NCI-H1092 treated with DMSO at 0.1 percent for 48 hours (cell line): ENCODE data around the gene WWOX.

Experiments
- DNase-seq: peaks from one replicate; lab custom pipeline; 2025; lab: John Stamatoyannopoulos, UW

WWOX gene

DNA sequence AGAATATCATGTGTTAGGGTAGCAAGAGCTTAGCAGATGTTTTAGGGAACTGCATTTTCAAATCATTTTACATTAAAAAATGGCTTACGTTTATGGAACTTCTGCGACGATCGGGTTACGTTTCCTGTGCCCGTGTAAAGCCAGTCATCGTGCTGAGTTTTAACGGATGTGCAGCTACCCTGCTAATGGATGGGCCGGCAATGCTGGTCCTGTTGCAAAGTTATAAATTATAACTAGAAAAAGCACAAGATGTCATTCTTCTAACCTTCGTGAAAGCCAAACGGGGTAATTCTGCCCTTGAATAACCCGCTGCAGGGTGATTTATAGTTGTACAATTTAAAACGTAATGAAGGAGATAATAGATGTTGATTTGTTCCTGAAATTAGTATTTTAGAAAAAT, 339.2 kb downstream of the WWOX start:
- no peak for DNase-seq

DNA sequence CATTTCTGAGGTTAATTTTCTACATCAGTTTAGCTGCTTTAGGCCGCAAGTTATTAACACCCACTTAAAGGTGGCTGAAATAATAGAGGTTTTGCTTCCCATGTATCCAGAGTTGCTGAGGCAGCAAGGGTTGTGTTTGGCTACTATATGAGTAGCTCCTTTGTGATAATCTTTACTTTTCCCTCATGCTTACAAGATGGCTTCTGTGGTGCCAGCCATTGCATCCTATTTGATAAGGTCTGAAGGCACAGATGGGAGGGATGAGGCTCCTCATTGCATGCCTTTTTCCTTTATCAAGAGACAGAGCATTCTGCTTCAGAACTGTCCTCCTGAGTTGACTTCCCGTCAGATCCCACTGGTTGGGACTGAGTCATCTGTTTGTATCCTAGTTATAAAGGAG, 340.2 kb downstream of the WWOX start:
- DNase-seq: no peak

DNA sequence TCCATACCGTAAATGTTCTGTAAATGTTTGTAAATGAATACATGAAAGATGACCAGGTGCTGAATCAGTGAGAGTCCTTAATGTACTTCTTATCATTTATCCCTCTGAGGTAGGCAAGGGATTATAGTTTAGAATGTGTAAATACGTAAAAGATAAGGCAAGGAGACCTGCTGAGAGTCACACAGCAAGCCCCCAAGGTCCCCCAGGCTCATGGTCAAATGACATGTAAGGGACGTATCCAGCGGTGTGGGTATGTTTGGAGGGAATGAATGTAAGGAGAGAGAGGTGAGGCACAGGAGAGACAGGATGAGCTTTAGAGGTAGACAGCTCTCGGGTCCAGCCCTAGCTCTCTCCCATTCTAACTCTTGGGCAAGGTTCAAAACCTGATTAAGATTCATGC, 341.8 kb downstream of the WWOX start:
- no peak for DNase-seq

DNA sequence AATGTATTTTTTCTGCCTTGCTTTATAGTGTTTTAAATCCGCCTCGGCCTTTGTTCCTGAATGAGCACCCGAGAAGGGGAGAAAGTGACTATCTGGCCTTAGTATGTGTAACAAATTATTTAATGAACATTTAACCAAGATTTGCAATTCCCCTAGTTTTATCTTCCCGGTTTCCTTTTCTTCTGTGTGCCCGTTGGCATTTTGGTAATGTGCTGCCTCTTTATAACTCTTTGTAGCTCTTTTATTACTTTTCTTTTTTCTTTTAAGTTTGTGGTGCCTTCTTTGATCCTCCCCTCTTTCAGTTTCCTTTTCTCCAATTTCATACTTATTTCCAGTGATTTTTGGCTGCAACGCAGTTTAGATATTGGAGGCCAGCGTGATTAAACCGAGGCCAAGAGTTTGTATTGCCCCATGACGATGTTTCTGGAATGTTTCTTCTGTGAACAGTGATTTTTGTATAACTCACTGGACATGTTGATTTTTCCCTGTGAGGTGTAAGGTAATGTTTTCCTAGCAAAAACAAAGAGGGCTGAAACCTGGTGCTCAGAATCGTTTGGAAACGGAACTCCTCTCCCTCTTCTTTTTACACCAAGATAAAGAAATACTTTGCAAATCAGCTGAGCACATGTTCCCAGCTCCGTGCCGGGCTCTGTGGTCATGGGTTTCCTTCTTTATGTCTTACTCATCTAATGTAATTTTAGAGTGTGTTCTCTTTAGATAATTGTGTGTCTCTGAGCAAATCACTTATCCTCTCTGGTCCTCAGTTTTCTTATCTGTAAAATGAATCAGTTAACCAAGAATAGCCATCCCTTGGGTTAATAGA, 344.3 kb downstream of the WWOX start:
- DNase-seq: no peak

DNA sequence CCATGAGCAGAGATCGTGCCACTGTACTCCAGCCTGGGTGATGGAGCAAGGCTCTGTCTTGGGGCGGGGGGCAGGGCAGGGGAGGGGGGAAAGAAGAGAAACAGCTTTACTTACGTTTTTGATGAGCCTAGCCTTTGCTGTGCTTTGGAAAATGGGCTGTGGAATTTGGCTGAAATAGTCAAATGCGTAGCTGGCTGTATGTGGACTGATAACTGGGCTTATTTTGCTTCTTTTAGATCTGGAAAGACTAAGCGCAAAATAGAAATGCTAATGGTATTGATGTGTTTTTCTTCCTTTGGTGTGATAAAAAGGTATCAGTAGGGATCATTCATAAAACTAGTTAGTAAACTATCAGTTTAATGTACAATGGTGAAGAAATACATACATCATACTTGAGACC, 346.4 kb downstream of the WWOX start:
- DNase-seq: no peak

DNA sequence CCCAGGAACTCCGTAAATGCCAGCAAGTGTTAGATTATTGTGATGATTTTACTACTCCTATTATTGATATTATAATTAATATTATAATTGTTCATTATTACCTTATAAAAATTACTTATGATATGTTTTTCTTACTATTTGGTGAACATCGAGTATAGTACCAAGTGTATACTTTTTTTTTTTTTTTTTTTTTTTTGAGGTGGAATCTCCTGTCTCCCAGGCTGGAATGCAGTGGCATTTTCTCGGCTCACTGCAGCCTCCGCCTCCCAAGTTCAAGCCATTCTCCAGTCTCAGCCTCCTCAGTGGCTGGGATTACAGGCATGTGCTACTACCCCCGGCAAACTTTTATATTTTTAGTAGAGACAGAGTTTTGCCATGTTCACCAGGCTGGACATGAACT, 347.0 kb downstream of the WWOX start:
- no peak for DNase-seq

DNA sequence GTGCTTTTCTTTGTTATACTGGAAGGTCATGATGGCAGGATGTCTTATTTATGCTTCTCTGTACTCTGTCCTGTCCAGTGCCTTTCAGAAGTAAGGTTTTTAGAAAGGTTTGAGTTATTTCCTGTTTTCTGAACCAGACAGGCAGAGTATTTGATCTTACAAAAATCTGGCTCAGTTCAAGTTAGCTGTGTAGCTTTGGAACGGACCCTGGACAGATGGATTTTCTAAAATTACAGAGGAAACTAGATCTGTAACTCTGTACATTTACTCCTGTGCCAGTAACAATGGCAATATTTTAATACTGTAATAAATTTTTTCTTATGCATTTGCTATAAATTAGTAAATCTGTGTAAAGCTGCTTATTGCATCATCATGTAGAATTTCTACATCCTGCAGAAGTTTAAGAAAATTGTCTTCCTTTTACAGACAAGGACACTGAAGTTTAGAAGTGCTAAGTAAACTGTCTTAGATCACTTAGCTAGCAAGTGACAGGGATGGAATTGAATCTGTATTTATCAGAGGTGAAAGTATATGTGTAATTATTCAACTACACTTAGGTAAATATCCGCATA, 347.6 kb downstream of the WWOX start:
- DNase-seq: no peak

DNA sequence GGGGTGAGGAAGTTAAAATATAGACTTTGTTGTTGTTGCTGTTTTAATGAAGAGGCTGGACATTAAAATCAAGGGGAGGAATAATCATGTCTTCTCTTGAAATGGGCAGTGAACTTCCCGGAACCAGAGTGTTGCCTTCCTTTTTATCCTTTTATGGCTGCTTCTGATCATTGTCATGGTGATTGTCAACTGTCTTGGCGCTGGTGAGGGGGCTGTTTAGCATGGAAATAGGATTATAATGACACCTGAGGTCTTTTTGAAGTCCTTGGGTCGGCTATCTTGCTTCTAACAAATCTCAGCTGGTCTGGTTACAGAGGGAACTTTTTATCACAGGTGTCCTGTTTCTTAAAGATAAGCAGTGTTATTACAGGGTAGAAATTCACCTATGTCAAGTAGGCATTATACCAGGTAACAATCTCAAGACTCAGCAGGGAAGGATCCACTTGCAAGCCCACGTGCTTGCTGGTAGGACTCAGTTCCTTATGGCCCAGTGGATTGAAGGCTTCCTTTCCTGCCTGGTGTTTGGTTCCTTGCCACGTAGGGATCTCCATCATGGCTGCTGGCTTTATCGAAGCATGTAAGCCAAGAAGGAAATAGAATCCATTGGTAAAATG, 349.3 kb downstream of the WWOX start:
- no peak for DNase-seq

DNA sequence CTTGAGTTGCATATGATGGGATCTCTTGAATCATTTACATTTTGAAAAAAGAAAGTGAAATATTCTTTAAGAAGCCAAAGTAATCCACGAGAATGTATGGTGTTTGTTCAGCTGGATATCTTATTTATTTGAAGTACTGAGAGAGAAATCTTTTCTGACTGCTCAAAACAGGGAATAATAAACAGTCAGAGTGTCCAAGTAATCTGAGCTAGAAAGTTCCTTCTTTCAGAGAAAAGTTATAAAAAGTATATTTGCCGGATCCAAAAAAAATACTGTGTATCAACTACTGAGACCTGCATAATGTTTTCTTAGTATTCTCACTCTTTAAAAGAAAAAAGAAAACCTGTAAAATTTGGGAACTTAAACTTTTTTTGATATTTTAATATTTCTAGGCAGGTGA, 350.8 kb downstream of the WWOX start:
- DNase-seq: no peak

DNA sequence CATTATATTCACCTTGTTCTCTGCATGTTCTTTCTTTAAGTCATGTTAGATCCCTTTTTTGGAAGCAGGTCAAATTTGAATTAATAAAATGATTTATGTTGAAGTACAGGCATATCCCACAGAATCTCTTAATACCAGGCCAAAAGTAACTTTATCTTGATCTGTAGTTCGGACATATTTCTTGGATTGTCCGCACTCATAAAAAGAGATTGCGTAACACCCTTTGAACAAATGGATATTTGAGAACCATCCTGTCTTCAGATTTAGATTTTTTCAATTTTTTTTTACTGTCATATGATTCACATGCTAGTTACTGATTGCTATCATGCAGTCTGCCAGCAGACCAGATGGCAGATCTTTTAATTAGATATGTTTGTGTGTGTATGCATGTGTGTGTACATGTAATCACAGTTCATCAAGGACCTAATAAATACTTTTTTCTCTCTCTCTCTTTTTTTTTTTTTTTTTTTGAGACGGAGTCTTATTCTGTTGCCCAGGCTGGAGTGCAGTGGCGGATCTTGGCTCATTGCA, 352.6 kb downstream of the WWOX start:
- DNase-seq: no peak

DNA sequence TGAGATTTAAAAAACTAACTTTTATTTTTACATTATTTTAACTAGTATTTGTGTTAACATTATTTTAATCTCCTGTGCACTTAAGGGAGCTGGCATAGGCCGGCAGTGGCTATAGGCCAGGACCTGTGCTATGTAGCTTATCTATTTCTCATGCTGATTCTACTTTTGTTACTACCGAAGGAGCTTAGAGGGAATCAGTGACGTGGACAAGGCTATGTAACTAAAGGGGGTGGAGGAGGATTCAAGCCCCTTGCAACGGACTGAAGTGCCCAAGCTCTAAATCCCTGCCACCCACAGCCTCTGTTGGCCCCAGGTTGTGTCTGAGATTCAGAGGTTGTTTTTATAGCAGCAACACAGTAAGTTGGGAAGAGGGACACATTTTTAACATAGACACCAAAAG, 356.4 kb downstream of the WWOX start:
- no peak for DNase-seq

DNA sequence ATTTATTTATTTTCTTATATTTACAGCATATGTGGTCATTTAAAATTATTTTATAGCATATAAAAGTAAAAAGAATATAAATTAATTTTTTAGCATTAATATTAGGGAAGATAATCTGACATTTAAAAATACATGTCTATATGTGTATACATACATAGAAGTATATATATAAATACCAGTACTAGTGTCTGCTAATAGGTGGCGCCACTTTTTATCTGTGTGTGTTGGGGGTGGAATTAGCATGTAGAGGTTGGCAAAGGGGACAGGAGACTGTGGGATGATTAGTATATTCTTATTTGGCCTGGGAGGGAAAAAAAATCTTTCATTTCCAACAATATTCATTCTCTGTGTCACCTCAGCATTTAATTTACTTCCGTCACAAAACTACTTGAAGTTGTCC, 359.1 kb downstream of the WWOX start:
- no peak for DNase-seq

DNA sequence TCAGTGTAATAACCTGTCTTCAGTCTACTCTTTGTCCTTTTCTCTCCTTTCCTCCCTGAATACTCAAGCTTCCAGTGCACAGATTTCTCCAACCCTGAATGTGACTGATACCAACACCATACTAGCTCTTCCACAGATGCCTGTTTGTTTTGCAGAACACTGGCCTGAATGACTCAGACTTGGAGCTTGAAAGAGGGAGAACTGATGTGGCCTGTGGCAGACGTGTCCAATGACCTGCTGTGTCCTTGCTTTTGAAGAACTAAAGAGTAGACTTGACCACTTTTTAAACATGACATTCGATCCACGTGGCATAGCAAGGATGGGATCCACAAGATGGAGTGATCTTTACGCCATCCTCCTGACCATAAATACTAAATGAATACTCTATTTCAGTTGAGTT, 361.0 kb downstream of the WWOX start:
- DNase-seq: no peak

DNA sequence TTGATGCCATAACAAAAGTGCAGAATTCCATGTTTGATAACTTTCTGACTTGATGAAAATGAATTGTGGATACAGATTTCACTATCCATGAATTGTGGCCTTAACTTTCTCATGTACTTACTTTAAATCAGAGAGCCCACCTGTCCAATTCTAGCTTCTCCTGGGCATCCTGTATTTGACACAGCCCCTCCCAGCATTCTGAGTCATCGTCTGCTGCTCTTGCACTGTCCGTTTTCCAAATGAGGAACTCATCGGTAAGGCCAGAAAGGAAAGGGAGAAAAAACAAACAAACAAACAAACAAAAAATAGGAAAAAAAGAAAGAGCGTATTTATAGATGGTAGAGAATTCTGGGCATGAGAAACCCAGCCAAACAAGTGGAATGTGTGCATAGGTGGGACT, 361.6 kb downstream of the WWOX start:
- no peak for DNase-seq

DNA sequence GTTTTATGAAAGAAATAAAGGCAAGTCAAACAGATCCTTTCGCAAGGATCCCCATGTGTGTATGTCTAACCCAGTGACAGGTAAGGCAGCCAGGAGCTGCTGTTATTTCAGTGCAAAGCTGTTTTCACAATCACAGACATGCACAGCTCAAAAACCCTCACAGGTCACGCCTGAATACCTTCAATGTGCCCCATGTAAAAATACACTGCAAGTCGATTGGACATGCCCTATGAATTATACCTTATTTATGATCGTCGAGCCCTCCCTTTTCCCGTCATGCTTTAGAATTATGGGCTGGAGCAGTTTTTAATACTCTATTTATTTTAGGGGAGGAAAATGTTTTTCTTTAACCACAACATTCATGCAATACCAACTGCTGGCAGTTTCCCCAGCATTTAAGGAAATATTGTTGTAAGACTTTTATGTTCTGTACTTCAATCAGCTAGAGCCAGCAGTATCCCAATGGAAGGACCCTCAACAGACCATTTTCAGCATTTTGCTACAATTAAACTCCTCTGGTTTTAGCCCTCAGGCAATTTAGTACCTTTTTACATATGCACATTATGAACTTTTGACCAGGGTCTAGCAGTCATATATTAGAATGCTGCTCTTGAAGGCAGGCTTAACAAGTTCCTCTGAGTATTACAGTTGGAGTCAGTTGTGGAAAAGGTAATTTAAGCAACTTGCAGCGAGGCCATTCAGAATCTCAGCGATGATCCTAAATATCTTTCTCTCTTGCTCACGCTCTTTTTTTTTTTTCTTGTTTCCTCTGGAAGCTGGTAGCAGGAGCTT, 362.2 kb downstream of the WWOX start:
- no peak for DNase-seq

DNA sequence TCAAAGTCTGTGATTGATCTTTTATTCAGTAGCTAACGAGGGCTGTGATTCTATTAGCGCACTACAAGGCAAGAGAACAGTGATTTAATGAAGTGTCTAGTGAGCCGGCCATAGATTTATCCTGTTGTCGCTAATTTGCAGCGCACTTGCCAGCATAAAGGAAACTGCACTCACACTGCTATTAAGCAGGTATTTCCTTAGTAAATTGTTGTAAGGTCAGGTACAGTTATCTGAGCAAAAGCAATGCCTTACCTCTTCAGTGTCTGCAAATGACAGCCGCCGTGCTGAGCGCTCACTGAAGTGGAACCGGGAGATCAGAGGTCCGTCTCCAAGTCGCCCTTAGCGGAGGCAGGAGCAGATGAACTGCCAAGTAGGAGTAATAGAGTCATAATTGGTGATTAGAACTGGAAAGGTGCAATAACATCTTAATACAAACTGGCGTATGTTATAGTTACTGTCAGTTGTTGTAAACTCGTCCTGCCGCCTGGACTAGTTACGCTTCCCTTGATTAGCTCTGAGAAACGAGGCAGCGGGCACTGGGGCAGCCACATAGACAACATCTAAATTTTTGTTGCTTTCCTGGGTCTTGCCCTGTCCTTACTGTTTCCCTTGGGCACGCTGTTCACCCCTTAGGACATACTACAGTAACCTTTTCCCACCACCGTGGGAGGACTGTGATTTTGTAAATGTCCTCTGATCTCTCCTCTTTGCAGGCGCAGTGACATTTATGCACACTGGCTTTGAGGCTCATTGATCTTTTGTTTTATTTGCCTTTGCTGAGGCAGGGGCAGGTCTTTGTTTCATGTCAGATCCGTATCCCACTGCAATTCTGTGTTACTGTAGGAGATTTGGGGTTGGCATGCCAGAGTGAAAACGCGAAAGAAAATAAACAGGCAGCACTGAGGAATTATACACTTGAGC, 363.1 kb downstream of the WWOX start:
- peak; percentile 48 for DNase-seq

DNA sequence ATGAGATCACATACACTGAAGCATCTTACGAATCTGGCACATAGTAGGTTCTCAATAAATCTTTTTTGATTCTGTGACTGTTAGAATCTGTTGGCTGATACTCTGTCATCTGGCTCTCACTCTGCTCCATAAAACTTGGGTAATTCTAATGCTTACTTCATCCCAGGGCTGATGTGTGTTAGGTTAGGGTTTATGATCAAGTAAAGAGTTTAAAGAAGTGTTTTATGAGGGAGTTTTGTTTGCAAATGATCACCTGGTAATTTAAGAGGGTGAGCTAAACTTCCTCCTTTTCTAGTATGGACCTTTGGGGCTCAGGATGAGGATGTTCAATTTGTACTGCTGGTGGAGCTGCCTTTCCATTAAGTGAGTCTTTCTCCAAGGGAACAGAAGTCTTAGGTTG, 364.1 kb downstream of the WWOX start:
- DNase-seq: no peak

DNA sequence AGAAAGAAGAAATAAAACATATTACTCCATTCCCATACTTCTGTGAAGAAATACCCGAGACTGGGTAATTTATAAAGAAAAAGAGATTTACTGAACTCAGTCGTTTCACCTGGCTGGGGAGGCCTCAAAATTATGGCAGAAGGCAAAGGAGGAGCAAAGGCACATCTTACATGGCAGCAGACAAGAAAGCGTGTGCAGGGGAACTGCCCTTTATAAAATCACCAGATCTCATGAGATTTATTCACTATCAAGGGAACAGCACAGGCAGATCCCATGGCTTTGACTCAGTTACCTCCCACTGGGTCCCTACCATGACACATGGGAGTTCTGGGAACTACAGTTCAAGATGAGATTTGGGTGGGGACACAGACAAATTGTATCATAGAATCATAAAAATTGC, 365.4 kb downstream of the WWOX start:
- DNase-seq: no peak

DNA sequence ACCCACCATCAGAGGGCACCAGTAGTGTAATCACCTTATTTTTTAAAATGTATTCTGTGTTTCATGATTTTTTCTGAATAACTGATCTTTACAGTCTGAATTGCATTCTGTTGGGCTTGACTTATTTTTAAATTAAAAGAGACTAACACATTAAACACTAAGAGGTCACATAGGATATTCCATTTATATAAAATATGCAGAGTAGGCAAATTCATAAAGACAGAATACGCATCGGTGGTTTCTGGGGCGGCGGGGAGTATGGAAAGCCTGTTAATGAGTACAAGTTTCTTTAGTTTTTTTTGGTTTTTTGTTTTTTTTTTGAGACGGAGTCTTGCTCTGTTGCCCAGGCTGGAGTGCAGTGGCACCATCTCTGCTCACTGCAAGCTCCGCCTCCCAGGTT, 366.3 kb downstream of the WWOX start:
- DNase-seq: no peak

DNA sequence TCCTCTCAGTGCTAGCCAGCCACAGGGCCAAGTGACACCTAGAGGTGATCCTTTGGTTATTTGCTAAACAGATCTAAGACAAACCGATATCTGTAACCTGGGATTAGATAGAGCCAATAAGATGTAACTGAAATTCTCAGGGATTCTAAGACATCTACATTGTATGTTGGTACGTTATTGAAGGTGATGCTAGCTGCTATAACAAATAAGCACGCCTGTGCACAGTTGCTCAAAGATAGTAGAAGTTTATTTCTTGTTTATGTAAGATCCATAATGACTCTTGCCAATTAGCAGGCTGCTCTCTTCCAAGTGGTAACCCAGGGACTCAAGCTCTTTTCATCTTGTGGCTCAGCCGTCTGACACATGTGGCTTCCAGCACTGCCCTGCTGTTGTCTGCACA, 370.3 kb downstream of the WWOX start:
- no peak for DNase-seq

DNA sequence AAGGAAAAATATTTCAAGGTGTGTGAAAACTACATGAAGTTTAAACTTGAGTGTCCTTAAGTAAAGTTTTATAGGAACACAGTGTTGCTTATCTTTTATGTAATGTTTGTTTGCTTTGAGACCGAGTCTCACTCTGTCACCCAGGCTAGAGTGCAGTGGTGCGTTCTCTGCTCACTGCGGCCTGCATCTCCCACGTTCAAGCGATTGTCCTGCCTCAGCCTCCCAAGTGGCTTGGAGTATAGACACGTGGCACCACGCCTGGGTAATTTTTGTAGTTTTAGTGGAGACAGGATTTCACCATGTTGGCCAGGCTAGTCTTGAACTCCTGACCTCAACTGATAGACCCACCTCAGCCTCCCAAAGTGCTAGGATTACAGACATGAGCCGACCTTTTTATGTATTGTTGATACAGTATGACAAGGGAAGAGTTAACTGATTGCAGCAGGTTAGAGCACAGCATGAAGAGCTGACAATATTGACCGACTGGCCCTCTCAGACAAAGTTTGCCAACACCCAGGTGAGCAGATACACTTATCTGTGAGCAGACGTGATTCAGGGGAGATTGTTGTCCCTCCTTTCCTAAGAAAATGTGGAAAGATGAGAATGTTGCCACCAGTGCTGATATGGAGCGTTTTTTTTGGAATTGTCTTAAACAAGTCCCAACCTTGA, 373.7 kb downstream of the WWOX start:
- no peak for DNase-seq
